ENCODE results near the gene NUP133. TPM values are rescaled to one million over a fixed set of nuclear protein-coding genes. Genes with fewer than 3 reads are reported as not detected.
A peak's percentile ranks its signal among the peaks of the same experiment; 100 is the strongest.

NUP133 gene
- total and polyA plus RNA-seq, 2 experiments from 2014 or later = 29.5 to 65.4 TPM

GRCh38 chr1:229430761-229431283 lies 77.3 kb downstream of the NUP133 start:
- peaks cover 65% of the 10 kb centered on the region for H3K27me3 Mint-ChIP-seq (ENCODE audit: insufficient read depth, low read depth, poor library complexity)

More at GRCh38 chr1:229430761-229431283, 77.3 kb downstream of the NUP133 start:
- H3K4me3 ChIP-seq = peak overlapping the region; percentile 87
- no peak overlapping the region for H3K27ac ChIP-seq (ENCODE audit: low read depth)
- no peak for TF ChIP-seq JUNB (IDR thresholded peaks at IDR 0.05; ENCODE audit: unreplicated experiment)
- no peak for TF ChIP-seq ZNF114 (CRISPR knock-in tag; IDR thresholded peaks at IDR 0.05)
- TF ChIP-seq ZNF462 (CRISPR knock-in tag; IDR thresholded peaks at IDR 0.05) = no peak
- TF ChIP-seq ZNF331 (CRISPR knock-in tag; IDR thresholded peaks at IDR 0.05; ENCODE audit: low read depth) = no peak
- no peak for TF ChIP-seq STAT1 (IDR thresholded peaks at IDR 0.05; ENCODE audit: unreplicated experiment)
- no peak for TF ChIP-seq NANOG (IDR thresholded peaks at IDR 0.05; ENCODE audit: borderline replicate concordance)
- 0 out of 2 replicates have a peak, but pooled peaks have one; percentile 13 for TF ChIP-seq ETS1 (IDR thresholded peaks at IDR 0.05)
- no peak for TF ChIP-seq CREB1 (CRISPR knock-in tag; IDR thresholded peaks at IDR 0.05; ENCODE audit: low read depth)
- TF ChIP-seq CTCF (conservative IDR thresholded peaks at IDR 0.05; ENCODE audit: low read depth in 2 of 2) = peak in 1 of 2 experiments; percentile 10; a peak in 1 of 4 replicates
- peak; percentile 95 for TF ChIP-seq REST (IDR thresholded peaks at IDR 0.05; ENCODE audit: unreplicated experiment)
- TF ChIP-seq POLR2AphosphoS5 (IDR thresholded peaks at IDR 0.05; ENCODE audit: low read depth) = no peak
- TF ChIP-seq EZH2 (IDR thresholded peaks at IDR 0.05; ENCODE audit: low read depth, unreplicated experiment) = peak; percentile 70
- peak; percentile 13 for TF ChIP-seq EZH2phosphoT487 (IDR thresholded peaks at IDR 0.05; ENCODE audit: unreplicated experiment)
- H3K4me3 Mint-ChIP-seq = peak overlapping the region; percentile 73
- H3K36me3 Mint-ChIP-seq (ENCODE audit: low read depth) = peaks cover 4% of the 10 kb centered on the region; the same call in 1 of the 3 replicates
- no peak overlapping the region for H2AFZ ChIP-seq
- peak overlapping the region; percentile 89 for H3K4me2 ChIP-seq
- ATAC-seq = peak; percentile 65
- H3K36me3 ChIP-seq (ENCODE audit: insufficient read depth) = no peaks in the 10 kb centered on the region
- peaks cover 14% of the 10 kb centered on the region; the same call in 1 of the 2 replicates for H3K4me1 ChIP-seq (ENCODE audit: insufficient read depth)
- no peaks in the 10 kb centered on the region; the same call in 1 of the 2 replicates for H4K20me1 ChIP-seq (replicated peaks; ENCODE audit: insufficient read depth)
- H3K79me2 ChIP-seq (replicated peaks; ENCODE audit: insufficient read depth) = no peaks in the 10 kb centered on the region
- H3K4me1 Mint-ChIP-seq = peaks cover 22% of the 10 kb centered on the region
- no peaks in the 10 kb centered on the region for H3K9me2 ChIP-seq (ENCODE audit: insufficient read depth)
- H3K27ac Mint-ChIP-seq = no peak overlapping the region
- H3K9me3 Mint-ChIP-seq = peaks cover 4% of the 10 kb centered on the region; the same call in 1 of the 3 replicates
- peak; percentile 94 for DNase-seq (ENCODE audit: low spot score)
- H3F3A ChIP-seq (replicated peaks; ENCODE audit: low read depth) = peaks cover 4% of the 10 kb centered on the region; the same call in 1 of the 2 replicates
- H3K27me3 ChIP-seq (ENCODE audit: insufficient read depth) = peaks cover 69% of the 10 kb centered on the region
